ENCODE results near the gene TIMM13. TPM values are rescaled to one million over a fixed set of nuclear protein-coding genes. Genes with fewer than 3 reads are reported as not detected.
"Not testable (repeated sequence)": the region's sequence is repeated elsewhere in the genome, so short reads cannot be mapped to it uniquely, and the experiment has no call there.

Gene TIMM13
- total RNA-seq, 2 experiments from 2014 or later: 113 to 121 TPM

- ATAC-seq (peak; percentile 48), DNase-seq (peak; percentile 95)
- Mint-ChIP-seq H3K27me3 (no peaks in the 10 kb centered on the region), H3K4me1 (ENCODE audit: low read depth) (peaks cover 17% of the 10 kb centered on the region), H3K36me3 (ENCODE audit: low read depth) (peaks cover 29% of the 10 kb centered on the region), H3K9me3 (no peaks in the 10 kb centered on the region), H3K4me3 (peak overlapping the region; percentile 99), H3K27ac (peak overlapping the region; percentile 83)
- POLR2A ChIA-PET: interaction anchor here (0.6 to 6.2 kb wide), 10 partner anchors 89 to 151 kb away, joined by 3 to 168 read pairs (median 16); no protein-coding TSS in a partner anchor
- intact Hi-C loops (cut with micrococcal nuclease): loop anchor here (5.0 kb wide), 1 partner anchor 78 kb away; no protein-coding TSS in a partner anchor
- CTCF ChIA-PET: interaction anchor here (0.6 to 8.2 kb wide), 15 partner anchors 11 to 164 kb away, joined by 3 to 91 read pairs (median 6); no protein-coding TSS in a partner anchor
- peak; percentile 91 for TF ChIP-seq CTCF (IDR thresholded peaks at IDR 0.05)
Measured at GRCh38 chr19:2474232-2475017, 47.0 kb upstream of the TIMM13 start.

GRCh38 chr19:2469915-2470200, 42.5 kb upstream of the TIMM13 start:
- H3K36me3 Mint-ChIP-seq (ENCODE audit: low read depth); H3K27me3 Mint-ChIP-seq; intact Hi-C loops (cut with micrococcal nuclease); ATAC-seq; DNase-seq; H3K9me3 Mint-ChIP-seq: not testable (repeated sequence)
- POLR2A ChIA-PET: interaction anchor here (0.8 to 1.6 kb wide), 5 partner anchors 12 to 151 kb away, joined by 3 to 7 read pairs (median 4); no protein-coding TSS in a partner anchor
- H3K4me3 Mint-ChIP-seq: peak overlapping the region; percentile 3
- H3K27ac Mint-ChIP-seq: peak overlapping the region; percentile 22
- CTCF ChIA-PET: interaction anchor here (1.6 to 8.2 kb wide), 3 partner anchors 130 to 167 kb away, joined by 4 to 91 read pairs (median 7); no protein-coding TSS in a partner anchor
- H3K4me1 Mint-ChIP-seq (ENCODE audit: low read depth): peaks cover 18% of the 10 kb centered on the region

- H3K4me1 Mint-ChIP-seq (ENCODE audit: low read depth): peaks cover 14% of the 10 kb centered on the region
- CTCF ChIA-PET: interaction anchor here (0.8 to 8.2 kb wide), 5 partner anchors 130 to 179 kb away, joined by 3 to 91 read pairs (median 4); no protein-coding TSS in a partner anchor
- DNase-seq: peak; percentile 81
- intact Hi-C loops (cut with micrococcal nuclease): no loop called here
- no peaks in the 10 kb centered on the region for H3K36me3 Mint-ChIP-seq (ENCODE audit: low read depth)
- H3K27ac Mint-ChIP-seq: peak overlapping the region; percentile 22
- H3K4me3 Mint-ChIP-seq: peak overlapping the region; percentile 3
- POLR2A ChIA-PET: interaction anchor here (1.2 to 1.6 kb wide), 5 partner anchors 8 to 151 kb away, joined by 3 to 7 read pairs (median 4); no protein-coding TSS in a partner anchor
- TF ChIP-seq CTCF (IDR thresholded peaks at IDR 0.05): no peak
- H3K27me3 Mint-ChIP-seq: no peaks in the 10 kb centered on the region
- peak; percentile 81 for ATAC-seq
- no peaks in the 10 kb centered on the region for H3K9me3 Mint-ChIP-seq
Measured at GRCh38 chr19:2469102-2469914, 41.9 kb upstream of the TIMM13 start.

GRCh38 chr19:2468596-2468995, 41.2 kb upstream of the TIMM13 start:
- Mint-ChIP-seq H3K9me3 (no peaks in the 10 kb centered on the region), H3K36me3 (ENCODE audit: low read depth) (no peaks in the 10 kb centered on the region), H3K4me1 (ENCODE audit: low read depth) (peaks cover 11% of the 10 kb centered on the region), H3K4me3 (no peak overlapping the region), H3K27ac (no peak overlapping the region), H3K27me3 (no peaks in the 10 kb centered on the region)
- ChIA-PET CTCF (interaction anchor here (1.2 to 8.2 kb wide), 3 partner anchors 144 to 168 kb away, joined by 3 to 91 read pairs (median 7); no protein-coding TSS in a partner anchor), POLR2A (interaction anchor here (1.2 to 1.6 kb wide), 3 partner anchors 8 to 152 kb away, joined by 3 to 7 read pairs (median 5); no protein-coding TSS in a partner anchor)
- no peak for ATAC-seq
- no peak for DNase-seq
- intact Hi-C loops (cut with micrococcal nuclease): no loop called here
- no peak for TF ChIP-seq CTCF (IDR thresholded peaks at IDR 0.05)

GRCh38 chr19:2464389-2464788, 37.0 kb upstream of the TIMM13 start:
- ChIA-PET CTCF (interaction anchor here (0.9 to 2.1 kb wide), 4 partner anchors 10 to 184 kb away, joined by 3 to 6 read pairs (median 4); no protein-coding TSS in a partner anchor), POLR2A (interaction anchor here (1.5 to 4.4 kb wide), 3 partner anchors 12 to 135 kb away, joined by 5 to 26 read pairs (median 7); partner anchors contain the start of gene GADD45B)
- H3K36me3 Mint-ChIP-seq (ENCODE audit: low read depth): no peaks in the 10 kb centered on the region
- no peak for ATAC-seq
- H3K27ac Mint-ChIP-seq: no peak overlapping the region
- H3K4me3 Mint-ChIP-seq: no peak overlapping the region
- no peak for TF ChIP-seq CTCF (IDR thresholded peaks at IDR 0.05)
- H3K9me3 Mint-ChIP-seq: no peaks in the 10 kb centered on the region
- no peaks in the 10 kb centered on the region for H3K27me3 Mint-ChIP-seq
- intact Hi-C loops (cut with micrococcal nuclease): no loop called here
- peaks cover 16% of the 10 kb centered on the region for H3K4me1 Mint-ChIP-seq (ENCODE audit: low read depth)
- no peak for DNase-seq

- H3K4me1 Mint-ChIP-seq (ENCODE audit: low read depth); intact Hi-C loops (cut with micrococcal nuclease); H3K27ac Mint-ChIP-seq; H3K9me3 Mint-ChIP-seq; H3K27me3 Mint-ChIP-seq; ATAC-seq; H3K36me3 Mint-ChIP-seq (ENCODE audit: low read depth): not testable (repeated sequence)
- peak overlapping the region; percentile 21 for H3K4me3 Mint-ChIP-seq
- peak; percentile 27 for DNase-seq
- POLR2A ChIA-PET: interaction anchor here (0.9 to 4.4 kb wide), 4 partner anchors 13 to 145 kb away, joined by 3 to 26 read pairs (median 6); partner anchors contain the start of gene GADD45B
- CTCF ChIA-PET: interaction anchor here (0.9 to 2.2 kb wide), 8 partner anchors 10 to 185 kb away, joined by 3 to 7 read pairs (median 4); partner anchors contain the start of genes GADD45B and TIMM13
Measured at GRCh38 chr19:2463694-2464093, 36.3 kb upstream of the TIMM13 start.

All from activated CD8-positive, alpha-beta T cell treated with anti-CD3 and anti-CD28 coated beads for 36 hours (primary cell).